Hematopoietic multipotent progenitor cell treated with erythropoietin and hydrocortisone succinate and interleukin-3 and kit ligand, for 6 days (in vitro differentiated cells): ENCODE data around the gene MAPK14.
A peak's percentile ranks its signal among the peaks of the same experiment; 100 is the strongest.
"Not testable (repeated sequence)": the region's sequence is repeated elsewhere in the genome, so short reads cannot be mapped to it uniquely, and the experiment has no call there.

Experiments
- DNase-seq: peaks from one replicate; pipeline ENCODE4 v3.0.0-alpha.2; 2015

MAPK14 gene

DNA sequence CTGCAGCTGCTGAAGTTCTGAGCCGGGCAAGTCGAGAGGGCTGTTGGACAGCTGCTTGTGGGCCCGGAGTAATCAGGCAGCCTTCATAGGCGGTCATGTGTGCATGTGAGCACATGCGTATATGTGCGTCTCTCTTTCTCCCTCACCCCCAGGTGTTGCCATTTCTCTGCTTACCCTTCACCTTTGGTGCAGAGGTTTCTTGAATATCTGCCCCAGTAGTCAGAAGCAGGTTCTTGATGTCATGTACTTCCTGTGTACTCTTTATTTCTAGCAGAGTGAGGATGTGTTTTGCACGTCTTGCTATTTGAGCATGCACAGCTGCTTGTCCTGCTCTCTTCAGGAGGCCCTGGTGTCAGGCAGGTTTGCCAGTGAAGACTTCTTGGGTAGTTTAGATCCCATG is 81.5 kb downstream of the MAPK14 start:
- no peak for DNase-seq

DNA sequence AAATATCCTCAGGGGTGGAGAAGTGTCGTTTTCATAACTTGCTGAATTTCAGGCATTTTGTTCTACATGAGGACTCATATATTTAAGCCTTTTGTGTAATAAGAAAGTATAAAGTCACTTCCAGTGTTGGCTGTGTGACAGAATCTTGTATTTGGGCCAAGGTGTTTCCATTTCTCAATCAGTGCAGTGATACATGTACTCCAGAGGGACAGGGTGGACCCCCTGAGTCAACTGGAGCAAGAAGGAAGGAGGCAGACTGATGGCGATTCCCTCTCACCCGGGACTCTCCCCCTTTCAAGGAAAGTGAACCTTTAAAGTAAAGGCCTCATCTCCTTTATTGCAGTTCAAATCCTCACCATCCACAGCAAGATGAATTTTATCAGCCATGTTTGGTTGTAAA is 82.4 kb downstream of the MAPK14 start:
- no peak for DNase-seq

DNA sequence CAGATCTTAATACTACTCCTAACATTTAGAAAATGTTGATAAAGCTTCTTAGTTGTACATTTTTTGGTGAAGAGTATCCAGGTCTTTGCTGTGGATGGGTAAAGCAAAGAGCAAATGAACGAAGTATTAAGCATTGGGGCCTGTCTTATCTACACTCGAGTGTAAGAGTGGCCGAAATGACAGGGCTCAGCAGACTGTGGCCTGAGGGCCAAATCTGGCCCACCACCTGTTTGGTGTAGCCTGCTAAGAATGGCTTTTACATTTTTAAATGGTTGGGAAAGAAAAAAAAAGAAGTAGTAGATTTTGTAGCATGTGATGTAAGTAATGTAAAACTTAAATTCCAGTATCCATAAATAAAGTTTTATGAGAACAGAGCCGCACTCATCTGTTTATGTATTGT is 83.3 kb downstream of the MAPK14 start:
- DNase-seq = peak; percentile 43

DNA sequence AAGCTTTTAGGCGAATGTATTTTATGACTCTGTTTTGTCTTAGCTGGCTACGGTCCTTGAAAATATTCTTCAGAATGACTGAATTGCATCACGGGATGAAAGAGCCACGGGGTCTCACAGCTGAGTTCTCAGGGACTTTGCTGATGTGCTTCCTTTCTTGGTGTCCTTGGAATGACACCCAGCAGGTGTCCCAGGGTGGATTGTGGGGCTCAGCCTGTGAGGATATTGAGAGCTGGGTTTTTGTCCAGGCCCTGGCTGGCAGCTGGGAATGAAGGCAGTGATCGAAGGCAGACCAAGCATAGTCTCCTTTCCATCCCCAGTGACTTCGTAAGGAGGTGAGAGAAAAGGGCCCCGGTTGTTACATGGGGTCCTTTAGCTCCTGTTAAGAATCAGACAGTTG is 83.9 kb downstream of the MAPK14 start:
- DNase-seq = no peak

DNA sequence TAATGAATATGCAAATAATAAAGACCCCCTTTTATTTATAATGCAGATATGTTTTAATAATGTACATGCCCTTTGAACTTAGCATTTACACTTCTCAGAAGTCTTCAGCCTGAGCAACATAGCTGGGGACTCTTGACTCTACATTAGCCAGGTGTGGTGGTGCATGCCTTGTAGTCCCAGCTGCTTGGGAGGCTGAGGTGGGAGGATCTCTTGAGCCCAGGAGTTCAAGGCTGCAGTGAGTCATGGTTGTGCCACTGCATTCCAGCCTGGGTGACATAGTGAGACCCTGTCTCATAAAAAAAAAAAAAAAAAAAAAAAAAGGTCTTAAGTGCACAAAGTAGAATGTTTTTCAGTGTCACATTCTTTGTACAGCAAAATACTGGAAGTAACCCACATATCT is 85.4 kb downstream of the MAPK14 start:
- DNase-seq = no peak

DNA sequence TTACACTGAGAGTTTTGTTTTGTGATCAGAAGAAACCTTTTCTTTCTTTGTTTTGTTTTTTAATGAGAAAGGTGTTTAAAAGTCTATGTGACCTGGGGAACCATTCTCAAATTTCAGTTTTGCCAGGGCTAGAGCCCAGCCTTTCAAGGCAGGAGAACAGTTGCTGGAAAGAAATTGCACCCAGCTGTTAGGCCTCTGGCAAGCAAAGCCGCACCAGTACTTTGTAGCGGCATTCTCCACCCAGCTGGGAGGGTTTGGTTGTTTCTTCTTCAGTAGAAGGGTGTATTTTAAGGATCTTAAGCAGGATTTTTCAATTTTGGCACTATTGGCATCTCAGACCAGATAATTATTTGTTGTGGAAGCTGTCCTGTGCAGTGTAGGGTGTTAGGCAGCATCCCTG is 86.1 kb downstream of the MAPK14 start:
- no peak for DNase-seq

DNA sequence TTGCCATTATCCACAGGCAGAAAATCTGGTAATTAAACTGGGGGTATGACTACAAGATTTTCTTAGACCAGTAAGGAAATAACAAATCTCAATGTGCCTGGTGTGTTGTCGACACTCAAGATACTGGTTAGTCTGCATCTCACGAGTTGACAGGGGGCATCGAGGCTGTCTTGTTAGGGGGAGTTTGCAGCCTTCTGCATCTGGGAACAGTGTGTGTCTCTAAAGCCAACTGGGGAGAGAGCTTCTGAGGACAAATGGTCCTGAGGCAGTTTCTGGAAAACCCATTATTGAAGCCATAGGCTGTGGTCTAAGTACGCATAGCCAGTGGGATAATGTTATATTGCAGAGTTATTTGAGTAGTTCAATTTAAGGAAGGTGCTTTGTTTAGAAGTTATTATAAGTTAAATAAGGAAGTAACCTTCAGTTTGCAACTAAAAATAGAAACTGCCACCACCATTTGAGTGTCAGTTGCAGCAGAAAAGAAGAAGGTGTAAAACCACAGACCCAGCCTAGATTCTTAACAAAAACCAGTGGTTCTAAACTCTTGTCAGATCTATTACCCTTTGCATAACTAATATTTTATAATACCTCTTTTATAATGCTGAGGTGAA is 87.3 kb downstream of the MAPK14 start:
- DNase-seq = peak; percentile 66

DNA sequence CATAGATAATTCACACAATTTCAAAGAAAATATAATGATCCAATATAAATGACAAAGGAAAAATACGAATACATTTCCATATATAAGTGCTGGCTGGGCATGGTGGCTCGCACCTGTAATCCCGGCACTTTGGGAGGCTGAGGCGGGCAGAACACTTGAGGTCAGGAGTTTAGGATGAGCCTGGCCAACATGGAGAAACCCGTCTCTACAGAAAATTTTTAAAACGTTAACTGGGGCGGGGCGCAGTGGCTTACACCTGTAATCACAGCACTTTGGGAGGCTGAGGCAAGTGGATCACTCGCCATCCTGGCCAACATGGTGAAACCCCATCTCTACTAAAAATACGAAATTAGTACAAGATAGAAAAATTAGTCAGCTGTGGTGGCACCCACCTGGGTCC is 87.8 kb downstream of the MAPK14 start:
- no peak for DNase-seq

DNA sequence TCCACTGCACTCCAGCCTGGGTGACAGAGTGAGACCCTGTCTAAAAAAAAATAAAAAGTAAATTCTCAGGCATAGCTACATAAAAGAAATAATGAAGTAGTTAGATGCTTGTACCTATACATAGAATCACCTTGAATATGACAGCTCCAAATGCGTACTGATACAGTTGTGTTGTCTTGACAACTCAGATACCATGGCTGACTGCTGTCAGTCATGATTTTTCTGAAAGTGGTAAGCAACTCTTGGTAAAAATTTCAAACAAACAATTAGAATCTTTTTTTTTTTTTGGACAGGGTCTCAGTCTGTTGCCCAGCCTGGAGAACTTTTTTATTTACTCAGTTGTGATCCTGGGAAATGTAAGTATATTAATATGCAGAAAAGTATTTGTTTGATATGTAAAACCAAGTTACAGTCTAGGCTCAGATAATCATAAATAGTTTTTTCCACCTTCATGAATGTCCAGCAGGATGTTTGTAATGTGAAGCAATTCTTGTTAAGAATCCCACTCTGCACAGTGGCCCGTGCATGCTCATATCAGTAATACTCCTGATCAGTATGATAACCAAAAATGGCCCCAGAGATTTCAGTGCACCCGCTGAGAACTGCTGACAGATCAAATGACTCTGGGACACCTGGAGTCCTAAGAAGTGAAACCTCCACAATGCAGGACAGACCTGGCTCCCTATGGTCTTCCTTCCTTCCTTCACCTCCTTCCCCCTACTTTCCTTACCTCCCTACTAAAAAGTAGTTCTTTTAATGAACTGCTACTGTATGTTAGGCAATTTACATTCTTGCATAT is 88.7 kb downstream of the MAPK14 start:
- DNase-seq = peak; percentile 43

DNA sequence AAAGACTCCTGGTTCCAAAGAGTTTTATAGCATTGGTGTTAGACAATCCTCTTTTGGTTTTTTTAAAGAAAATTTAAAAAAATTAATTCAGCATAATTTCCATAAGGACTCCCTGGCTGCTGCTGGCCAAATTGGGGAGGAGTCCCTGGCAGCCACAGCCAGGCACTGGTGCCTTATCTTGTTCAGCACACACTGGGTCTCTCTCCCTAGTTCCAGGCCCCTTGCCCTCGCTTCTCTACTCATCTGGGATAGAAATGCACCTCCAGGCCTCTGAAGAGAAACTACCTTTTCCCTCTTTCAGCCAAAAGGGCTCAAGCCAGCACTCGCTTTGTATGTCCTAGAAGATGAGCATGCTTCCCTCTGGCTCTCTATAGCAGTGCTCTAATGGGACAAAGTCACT is 89.3 kb downstream of the MAPK14 start:
- peak; percentile 87 for DNase-seq

DNA sequence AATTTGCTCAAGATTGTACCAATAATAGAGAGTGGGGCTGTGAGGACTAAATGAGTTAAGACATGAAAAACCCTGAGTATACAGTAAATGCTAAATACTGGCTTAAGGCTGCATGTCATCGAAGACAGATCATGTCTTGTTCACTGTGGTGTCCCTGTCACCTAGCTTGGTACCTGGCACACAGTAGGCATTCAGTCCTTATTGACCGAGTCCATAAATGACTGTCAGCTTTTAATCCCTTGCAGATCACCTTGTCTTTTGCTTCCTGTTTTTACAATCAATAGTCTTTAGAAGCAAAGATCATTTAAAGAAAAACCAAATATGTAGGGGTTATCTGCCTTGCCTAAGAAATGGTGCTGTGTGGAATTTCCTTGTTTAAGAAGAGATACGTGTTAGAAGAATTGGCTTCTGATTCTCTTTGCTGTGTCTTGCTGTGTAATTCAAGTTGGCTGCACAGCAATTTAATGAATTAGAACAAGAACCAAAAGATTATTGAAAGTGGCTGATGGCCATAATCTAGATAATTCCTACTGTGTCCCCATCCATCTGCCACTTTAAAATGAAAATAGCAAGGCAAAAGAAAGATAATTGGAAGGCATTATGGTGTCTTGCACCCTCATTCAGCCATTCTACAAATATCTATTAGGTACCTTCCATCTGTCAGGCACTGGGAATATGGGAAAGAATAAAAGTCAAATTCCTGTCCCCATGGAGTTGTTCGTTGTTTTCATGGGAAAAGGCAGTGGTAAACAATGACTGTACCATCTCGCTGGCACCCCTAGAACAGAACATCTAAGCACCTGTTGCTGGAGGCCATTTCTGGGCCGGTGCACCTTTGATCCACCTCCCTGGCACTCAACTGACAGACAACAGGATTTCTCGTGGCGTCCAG is 90.3 kb downstream of the MAPK14 start:
- peak; percentile 16 for DNase-seq

DNA sequence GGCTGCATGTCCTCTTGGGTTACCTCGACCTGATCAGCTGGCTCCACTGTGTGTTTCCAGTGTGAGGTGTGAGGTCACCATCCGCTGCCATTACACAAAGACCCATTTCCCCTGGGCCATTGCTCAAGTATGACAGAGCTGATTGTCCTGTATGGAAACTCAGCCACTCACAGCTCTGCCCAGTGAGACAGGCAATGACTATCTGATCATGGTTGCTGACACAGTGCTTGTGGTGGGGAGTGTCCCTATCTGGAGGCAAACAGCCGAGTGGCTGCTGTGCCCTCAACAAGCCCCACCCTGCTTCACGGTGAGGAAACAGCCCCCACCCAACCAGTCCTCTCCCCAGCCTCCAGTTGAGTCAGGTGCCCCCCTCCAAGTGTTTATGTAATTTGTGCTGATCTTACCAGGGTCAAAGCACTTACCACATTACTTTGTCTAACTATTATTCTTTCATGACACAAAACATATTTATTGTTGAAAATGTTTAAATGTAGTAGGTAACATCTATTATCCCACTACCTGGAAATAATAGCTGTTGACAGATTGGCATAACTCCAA is 91.0 kb downstream of the MAPK14 start:
- peak; percentile 99 for DNase-seq

DNA sequence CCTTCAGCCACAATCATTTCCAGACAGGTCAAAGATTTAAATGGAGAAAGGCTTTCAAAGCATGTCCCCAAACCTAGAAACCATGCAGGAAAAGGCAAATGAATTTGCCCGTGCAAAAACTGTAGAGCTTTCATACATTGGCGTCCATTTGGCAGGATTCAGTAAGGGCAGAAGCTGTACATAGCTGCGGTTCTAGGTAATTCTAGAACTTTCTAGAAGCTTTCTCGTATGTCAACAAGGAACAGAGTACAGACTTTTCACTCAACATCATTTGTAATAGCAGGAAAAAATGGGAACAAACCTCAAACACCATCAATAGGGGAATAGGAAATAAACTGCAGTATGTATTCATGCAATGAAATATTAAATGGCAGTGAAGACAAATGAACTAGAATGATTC is 91.6 kb downstream of the MAPK14 start:
- no peak for DNase-seq

DNA sequence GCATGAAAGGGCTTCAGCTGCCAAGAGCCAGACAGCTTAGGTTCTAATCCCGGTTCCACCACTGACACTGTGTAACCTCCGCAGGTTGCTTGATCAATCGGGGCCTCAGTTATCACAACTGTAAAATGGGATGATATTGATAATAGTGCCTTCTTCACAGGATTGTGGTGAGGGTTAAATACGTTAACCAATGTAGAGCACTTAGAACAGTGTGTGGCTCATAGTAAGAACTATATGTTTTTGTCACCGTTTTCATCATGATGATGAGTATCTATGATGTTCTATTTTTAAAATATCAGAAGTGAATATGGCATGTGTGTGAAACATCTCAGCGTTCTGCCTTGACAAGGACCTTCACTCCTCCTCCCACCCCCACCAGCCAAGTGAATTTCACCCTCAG is 92.4 kb downstream of the MAPK14 start:
- DNase-seq = no peak

DNA sequence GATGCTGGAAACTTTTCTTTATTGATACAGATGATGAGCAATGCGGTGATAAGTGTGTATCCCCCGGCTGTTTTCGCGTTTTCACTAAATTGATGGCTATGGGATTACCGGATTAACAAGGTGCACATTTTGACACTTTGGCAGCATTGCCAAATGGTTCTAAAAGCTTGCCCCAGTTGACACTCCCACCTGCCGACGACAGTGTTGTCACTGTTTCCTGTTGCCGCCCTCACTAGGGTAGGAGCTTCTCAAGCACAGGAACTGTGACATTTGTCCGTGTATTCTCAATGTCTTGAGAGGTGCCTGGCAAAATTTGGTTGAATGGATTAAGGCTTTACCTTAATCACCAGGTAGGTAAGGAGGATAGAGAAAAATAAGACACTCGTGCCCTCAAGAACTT is 92.9 kb downstream of the MAPK14 start:
- DNase-seq = peak; percentile 85

DNA sequence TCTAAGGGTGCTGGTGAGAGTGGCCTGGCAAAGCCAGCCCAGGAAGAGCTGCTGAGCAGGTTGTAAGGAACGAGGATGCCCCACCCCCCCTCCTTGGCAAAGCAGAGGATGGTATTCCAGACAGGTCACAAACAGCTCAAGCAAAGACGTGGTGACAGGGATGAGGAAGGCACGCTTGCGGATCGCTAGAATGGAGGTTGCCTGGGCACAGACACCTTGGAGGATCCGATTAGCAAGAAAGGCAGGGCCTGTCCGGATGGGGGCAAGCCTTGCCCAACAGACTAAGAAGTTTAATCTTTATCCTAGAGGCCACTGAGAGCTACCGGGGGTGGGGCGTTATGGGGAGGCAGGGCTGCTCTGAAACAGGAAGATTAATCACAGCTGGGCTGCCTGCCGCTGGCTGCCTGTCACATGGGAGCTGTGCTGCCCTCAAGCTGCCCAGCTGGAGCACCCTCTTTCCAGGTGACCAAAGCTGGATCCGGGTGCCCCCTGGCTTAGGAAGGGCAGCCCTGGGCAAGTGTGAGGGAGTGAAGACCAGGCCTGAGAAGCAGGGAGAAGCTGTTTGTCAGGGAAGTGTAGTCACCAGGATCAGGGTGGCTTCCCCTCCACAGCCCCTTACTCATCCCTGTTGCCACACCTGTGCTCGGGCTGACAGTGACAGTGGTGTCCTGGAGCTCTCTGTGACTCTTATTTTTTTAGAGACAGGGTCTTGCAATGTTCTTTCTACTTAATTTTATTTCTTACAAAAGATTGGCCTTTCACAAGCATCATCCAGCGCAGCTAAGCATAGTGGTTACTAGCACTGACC is 93.6 kb downstream of the MAPK14 start:
- DNase-seq = peak; percentile 96

DNA sequence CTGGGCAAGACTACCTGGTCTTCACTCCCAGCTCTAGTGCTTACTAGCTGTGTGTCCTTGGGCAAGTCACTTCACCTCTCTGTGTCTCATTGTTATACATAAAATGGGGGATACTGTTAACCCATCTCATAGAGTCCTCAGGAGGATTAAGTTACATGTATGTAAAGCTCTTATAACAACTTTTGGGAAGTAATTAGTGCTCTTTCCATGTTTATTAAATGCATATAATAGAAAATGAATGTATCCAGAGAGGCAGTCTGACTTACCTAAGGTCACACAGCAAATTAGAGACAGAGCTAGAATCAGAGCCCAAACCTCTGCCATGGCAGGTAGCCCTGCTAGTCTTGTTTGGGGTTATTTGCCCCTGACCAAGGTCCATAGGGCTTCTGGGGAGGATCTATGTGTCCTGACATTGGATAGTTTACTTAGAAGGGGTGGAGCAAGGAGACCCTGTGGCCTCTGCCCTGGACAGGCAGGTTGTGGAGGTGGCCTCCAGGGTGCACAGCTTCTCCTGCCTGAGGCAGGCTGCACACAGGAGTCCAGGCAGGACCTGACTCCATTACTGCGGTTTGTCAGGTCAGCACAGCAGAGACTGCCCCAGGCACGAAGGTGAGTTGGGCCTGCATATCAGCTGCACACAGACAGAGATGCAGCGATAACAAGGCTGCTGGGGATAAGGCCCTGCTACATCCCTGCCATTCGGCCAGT is 94.3 kb downstream of the MAPK14 start:
- peak; percentile 16 for DNase-seq

DNA sequence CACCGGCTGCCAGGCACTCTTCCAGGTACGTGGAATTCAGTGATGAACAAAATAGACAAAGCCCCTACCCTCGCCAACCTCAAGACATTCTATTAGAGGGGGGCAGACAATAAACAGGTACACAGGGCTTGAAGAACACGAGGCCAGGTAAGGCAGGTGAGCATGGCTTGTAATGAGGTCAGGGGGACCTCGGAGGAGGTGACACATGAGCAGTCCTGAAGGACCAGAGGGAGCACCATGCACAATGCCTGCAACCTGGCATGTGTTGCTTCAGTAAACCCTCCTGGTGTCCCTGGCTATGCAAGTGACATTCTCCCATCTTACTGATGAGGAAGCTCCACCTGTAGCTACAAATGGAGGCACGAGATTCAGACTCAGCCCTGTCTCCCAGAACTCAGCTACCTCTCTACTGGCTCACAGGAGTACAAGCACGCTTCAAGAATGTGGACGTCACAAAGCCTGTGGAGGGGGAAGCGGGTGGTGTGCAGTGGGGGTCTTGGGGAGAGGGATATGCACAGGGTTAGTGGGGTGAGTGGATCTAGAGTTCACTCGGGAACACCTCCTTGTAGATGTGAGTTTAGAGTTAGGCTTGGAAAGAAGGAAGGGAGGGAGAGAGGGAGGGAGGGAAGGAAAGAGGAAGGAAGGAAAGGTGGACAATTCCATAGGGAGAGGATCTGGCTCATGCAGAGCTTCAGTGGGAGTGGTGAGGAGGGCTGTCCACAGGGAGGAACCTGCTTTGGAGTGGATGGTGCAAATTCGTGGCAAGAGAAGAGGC is 95.1 kb downstream of the MAPK14 start:
- DNase-seq = peak; percentile 17

DNA sequence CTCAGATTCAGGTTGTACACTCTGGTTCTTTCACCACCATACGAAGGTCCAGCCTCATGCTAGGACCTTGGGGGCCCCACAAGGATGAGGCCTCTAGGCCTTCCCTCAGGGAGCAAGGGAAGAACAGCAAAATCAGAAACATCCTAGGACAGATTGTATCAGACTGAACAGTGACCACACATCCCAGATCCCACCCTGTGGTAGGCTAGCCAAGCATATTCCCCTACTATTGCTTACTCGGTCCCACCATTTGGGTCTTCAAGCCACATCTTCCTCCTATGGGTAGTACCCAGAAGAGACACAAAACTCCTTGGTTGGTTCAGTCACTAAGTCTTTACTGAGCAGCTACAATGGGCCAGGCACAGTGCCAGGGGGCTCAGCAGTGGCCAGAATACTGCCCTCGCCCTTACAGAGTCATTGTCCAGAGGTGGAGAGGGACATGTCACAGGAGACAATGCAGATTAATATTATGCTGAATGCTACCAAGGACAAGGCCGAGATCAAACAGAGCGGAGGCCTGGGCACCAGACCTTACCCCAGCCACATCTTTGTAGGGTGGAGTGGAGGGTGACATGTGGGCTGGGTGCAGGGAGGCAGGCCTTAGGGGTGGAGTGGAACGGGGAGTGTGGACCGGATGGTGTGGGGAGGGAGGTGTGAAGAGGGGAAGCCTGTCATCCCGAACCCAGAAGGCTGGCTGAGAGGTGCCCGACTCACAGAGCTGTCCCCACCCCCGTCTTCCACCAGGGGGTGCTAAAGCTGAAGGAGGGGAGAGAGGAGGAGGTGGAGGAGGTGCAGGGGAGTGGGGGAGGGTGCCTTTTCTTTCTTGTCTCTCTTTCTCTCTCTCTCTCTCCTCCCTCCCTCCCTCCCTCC is 95.9 kb downstream of the MAPK14 start:
- peak; percentile 94 for DNase-seq

DNA sequence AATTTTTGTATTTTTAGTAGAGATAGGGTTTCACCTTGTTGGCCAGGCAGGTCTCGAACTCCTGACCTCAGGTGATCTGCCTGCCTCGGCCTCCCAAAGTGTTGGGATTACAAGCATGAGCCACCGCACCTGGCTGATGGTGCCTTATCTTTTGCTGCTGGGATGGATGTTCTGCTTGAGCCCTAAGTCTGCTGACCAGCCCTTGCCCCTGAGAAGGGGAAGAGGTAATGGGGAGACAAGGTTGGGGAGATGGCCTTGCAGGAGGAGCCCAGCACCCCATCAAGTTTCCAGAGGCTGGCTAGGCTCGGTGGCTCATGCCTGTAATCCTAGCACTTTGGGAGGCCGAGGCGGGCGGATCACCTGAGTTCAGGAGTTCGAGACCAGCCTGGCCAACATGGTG is 96.7 kb downstream of the MAPK14 start:
- DNase-seq = not testable (repeated sequence)
